Endothelial cell of umbilical vein (primary cell): ENCODE results near the gene XIRP2. TPM values are rescaled to one million over a fixed set of nuclear protein-coding genes. Genes with fewer than 3 reads are reported as not detected.

Experiments
- BruUV-seq: library from RNA; stranded (reverse); fragments of 400-500 nt; replicated peaks from 2 replicates; lab custom pipeline; 2021; lab: Mats Ljungman, UMichigan
- CTCF ChIA-PET: fragments of 300-600, 350-600 bp; sonication (Branson Sonifier 250); formaldehyde crosslinking; loops from one replicate; lab custom pipeline; 2021; ENCODE audit warnings: antibody characterized with exemption, inconsistent platforms; lab: Charles Lee
- POLR2A ChIA-PET: fragments of 300-600, 350-600 bp; sonication (Branson Sonifier 250); formaldehyde crosslinking; loops from one replicate; lab custom pipeline; 2021; ENCODE audit warnings: antibody characterized with exemption, inconsistent platforms; lab: Charles Lee
- DNase-seq: peaks from one replicate; pipeline ENCODE4 v3.0.0-alpha.2; 2011; ENCODE audit warnings: low read depth, low spot score
- FAIRE-seq: peaks from 2 replicates; lab custom pipeline; 2011; peaks lifted over from hg19 to GRCh38; lab: Jason Lieb, UNC
- H2AFZ ChIP-seq: 2 replicates; pipeline ENCODE4 v1.6.0; 2012; ENCODE audit warnings: low read depth, low read length, control low read depth, inconsistent platforms
- H3K27ac ChIP-seq: 2 replicates; pipeline ENCODE4 v1.5.1; 2011; ENCODE audit warnings: low read depth, mild to moderate bottlenecking, control low read depth, low read length, moderate library complexity; ENCODE audit not compliant: insufficient read depth
- H3K27me3 ChIP-seq, 2 experiments: 2 replicates each; pipeline versions ENCODE4 v1.6.0 to v1.6.1; 2011; ENCODE audit warnings: low read length in 2 of 2, mixed read lengths in 1 of 2; ENCODE audit not compliant: control insufficient read depth in 2 of 2, insufficient read depth in 2 of 2
- H3K36me3 ChIP-seq, 2 experiments: 2 replicates in 1 of 2; 3 replicates in 1 of 2; pipeline ENCODE4 v1.5.1; 2011; ENCODE audit warnings: low read length in 2 of 2, mild to moderate bottlenecking in 1 of 2, moderate library complexity in 1 of 2; ENCODE audit not compliant: control insufficient read depth in 2 of 2, insufficient read depth in 2 of 2; ENCODE audit errors: extremely low read depth in 1 of 2
- H3K4me1 ChIP-seq: 3 replicates; pipeline ENCODE4 v1.5.1; 2011; ENCODE audit warnings: mild to moderate bottlenecking, low read length; ENCODE audit not compliant: control insufficient read depth, insufficient read depth; ENCODE audit errors: extremely low read depth
- H3K4me2 ChIP-seq: 2 replicates; pipeline ENCODE4 v1.6.1; 2011; ENCODE audit warnings: low read length, control low read depth, mixed read lengths; ENCODE audit not compliant: insufficient read depth
- H3K4me3 ChIP-seq, 3 experiments: fragments of 200-600 bp in 1 of 3; sonication (generic), shearing (Covaris generic) in 1 of 3; replicated peaks in 1 of 3; 2 replicates each; pipeline ENCODE4 v1.5.1; 2011 to 2016; ENCODE audit warnings: control low read depth in 3 of 3, low read length in 3 of 3, mild to moderate bottlenecking in 2 of 3, inconsistent platforms in 1 of 3, low read depth in 1 of 3, moderate library complexity in 1 of 3; ENCODE audit not compliant: insufficient read depth in 1 of 3
- H3K79me2 ChIP-seq: 2 replicates; pipeline ENCODE4 v1.6.0; 2012; ENCODE audit warnings: low read length, inconsistent platforms; ENCODE audit not compliant: control insufficient read depth, insufficient read depth
- H3K9ac ChIP-seq: replicated peaks from 2 replicates; pipeline ENCODE3; 2011; ENCODE audit warnings: low read length, control low read depth; ENCODE audit not compliant: insufficient read depth; ENCODE audit errors: extremely low read depth
- H3K9me1 ChIP-seq: replicated peaks from 3 replicates; pipeline ENCODE4 v1.6.0; 2011; ENCODE audit warnings: mild to moderate bottlenecking, low read length; ENCODE audit not compliant: control insufficient read depth, insufficient read depth; ENCODE audit errors: extremely low read depth
- H3K9me3 ChIP-seq: replicated peaks from 2 replicates; pipeline ENCODE4 v1.5.1; 2012; ENCODE audit warnings: low read length, inconsistent platforms; ENCODE audit not compliant: control insufficient read depth, insufficient read depth
- H4K20me1 ChIP-seq: replicated peaks from 2 replicates; pipeline ENCODE3; 2011; ENCODE audit warnings: mild to moderate bottlenecking, low read length; ENCODE audit not compliant: control insufficient read depth, insufficient read depth; ENCODE audit errors: extremely low read depth
- GATA2 ChIP-seq: IDR thresholded peaks from 2 replicates; pipeline ENCODE4 v1.7.0; 2011; ENCODE audit warnings: low read depth, mild to moderate bottlenecking, moderate library complexity, mixed read lengths, low read length; ENCODE audit not compliant: insufficient read length, insufficient read depth
- MYC ChIP-seq: IDR thresholded peaks from one replicate; pipeline ENCODE4 v1.6.1; 2011; ENCODE audit warnings: mild to moderate bottlenecking, low read depth, low read length
- dilution Hi-C: fragments of 300-500 bp; cut with MboI; formaldehyde crosslinking; loops from one replicate; pipeline ENCODE4 v1.15.0; 2019; ENCODE audit warnings: low sequenced_read_pairs; ENCODE audit not compliant: extremely low pct_ligation_motif_present
- intact Hi-C: fragments of 100-400 bp; cut with micrococcal nuclease; formaldehyde crosslinking; loops from one replicate; pipeline ENCODE4 v1.10.0; 2022
- polyA plus RNA-seq, 4 experiments: library from polyadenylated mRNA; depleted of rRNA in 3 of 4; stranded (reverse) in 3 of 4; unstranded in 1 of 4; fragments of >200 nt; gene quantifications; 2 replicates each; pipeline versions ENCODE4 v1.2.1 to v1.2.3, GENCODE V29; 2011 to 2012; ENCODE audit warnings: missing spikeins in 1 of 4
- total RNA-seq: library from RNA; stranded (reverse); gene quantifications from 2 replicates; pipeline ENCODE4 v1.2.3, GENCODE V29; 2021
- TF ChIP-seq, protein P1 (sequence below), 2 donors: IDR thresholded peaks; 1 replicate in 1 of 2; 2 replicates in 1 of 2; pipeline ENCODE4 v1.5.1; 2011; ENCODE audit warnings: low read length in 2 of 2, mild to moderate bottlenecking in 2 of 2, moderate library complexity in 2 of 2, control low read depth in 1 of 2, inconsistent platforms in 1 of 2, low read depth in 1 of 2; ENCODE audit not compliant: insufficient read depth in 1 of 2; ENCODE audit errors: extremely low read depth in 1 of 2
- TF ChIP-seq, protein P2 (sequence below): IDR thresholded peaks from 2 replicates; pipeline ENCODE4 v1.6.1; 2011; ENCODE audit not compliant: insufficient read depth, insufficient read length

Gene XIRP2
- total and polyA plus RNA-seq, 2 donors (not counting 3 experiments of a cell fraction or from before 2014, with no cell fraction given), result 0.08 to 0.66 TPM

DNA sequence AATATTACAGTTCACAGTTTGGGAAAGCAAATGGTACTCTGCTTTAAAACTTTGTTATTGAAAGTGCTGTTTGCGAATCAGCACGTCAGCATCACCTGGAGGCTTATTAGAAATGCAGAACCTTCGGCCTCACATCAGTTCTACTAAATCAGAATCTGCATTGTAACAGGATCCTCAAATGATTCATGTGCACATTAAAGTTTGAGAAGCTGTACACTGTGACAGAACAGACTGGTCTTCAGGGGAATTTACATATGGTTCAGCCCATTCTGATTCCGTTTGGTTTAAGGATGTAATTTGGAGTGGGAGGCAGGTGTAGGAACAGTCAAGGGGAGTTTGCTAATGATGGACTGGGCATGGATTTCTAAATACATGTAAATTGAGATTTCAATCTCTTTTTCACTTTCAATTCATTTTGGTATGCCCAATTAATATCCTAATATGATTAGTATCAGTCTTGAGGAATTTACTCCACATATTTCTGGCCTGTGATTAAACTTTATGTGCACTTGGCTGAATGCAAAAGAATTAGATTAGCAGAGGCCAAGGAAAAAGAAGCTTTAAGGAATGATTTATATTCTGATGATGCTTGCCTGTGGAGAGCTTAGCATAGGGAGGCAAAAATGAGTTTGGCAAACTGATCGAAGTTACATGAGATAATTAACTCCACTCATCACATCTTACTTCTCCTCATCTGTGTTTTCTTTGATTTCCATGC, 248.8 kb downstream of the XIRP2 start:
- peak overlapping the region; percentile 39 for H2AFZ ChIP-seq
- H3K4me3 ChIP-seq, result no peak overlapping the region
- H4K20me1 ChIP-seq, result no peaks in the 10 kb centered on the region
- FAIRE-seq (no peak), DNase-seq (no peak)
- no peak overlapping the region for H3K9ac ChIP-seq
- H3K27me3 ChIP-seq, result no peaks in the 10 kb centered on the region
- no peak overlapping the region for H3K4me2 ChIP-seq
- H3K27ac ChIP-seq, result no peak overlapping the region
- no TSS peak for BruUV-seq
- peaks cover 18% of the 10 kb centered on the region for H3K4me1 ChIP-seq
- H3K79me2 ChIP-seq, result no peaks in the 10 kb centered on the region
- intact Hi-C loops (loop anchor here (5.0 kb wide), 1 partner anchor 980 kb away; no protein-coding TSS in a partner anchor), dilution Hi-C loops (no loop called here)
- no peaks in the 10 kb centered on the region for H3K9me1 ChIP-seq
- no peaks in the 10 kb centered on the region for H3K36me3 ChIP-seq
- no peaks in the 10 kb centered on the region for H3K9me3 ChIP-seq
- ChIA-PET POLR2A (no interaction called here), CTCF (no interaction called here)
- TF ChIP-seq, protein P1, sequence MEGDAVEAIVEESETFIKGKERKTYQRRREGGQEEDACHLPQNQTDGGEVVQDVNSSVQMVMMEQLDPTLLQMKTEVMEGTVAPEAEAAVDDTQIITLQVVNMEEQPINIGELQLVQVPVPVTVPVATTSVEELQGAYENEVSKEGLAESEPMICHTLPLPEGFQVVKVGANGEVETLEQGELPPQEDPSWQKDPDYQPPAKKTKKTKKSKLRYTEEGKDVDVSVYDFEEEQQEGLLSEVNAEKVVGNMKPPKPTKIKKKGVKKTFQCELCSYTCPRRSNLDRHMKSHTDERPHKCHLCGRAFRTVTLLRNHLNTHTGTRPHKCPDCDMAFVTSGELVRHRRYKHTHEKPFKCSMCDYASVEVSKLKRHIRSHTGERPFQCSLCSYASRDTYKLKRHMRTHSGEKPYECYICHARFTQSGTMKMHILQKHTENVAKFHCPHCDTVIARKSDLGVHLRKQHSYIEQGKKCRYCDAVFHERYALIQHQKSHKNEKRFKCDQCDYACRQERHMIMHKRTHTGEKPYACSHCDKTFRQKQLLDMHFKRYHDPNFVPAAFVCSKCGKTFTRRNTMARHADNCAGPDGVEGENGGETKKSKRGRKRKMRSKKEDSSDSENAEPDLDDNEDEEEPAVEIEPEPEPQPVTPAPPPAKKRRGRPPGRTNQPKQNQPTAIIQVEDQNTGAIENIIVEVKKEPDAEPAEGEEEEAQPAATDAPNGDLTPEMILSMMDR (IDR thresholded peaks at IDR 0.05; ENCODE audit: extremely low read depth in 1 of 2, insufficient read depth in 1 of 2, low read depth in 1 of 2, low read length in 2 of 2), result no peak
- TF ChIP-seq GATA2, result no peak
- TF ChIP-seq MYC, result no peak
- TF ChIP-seq, protein P2, sequence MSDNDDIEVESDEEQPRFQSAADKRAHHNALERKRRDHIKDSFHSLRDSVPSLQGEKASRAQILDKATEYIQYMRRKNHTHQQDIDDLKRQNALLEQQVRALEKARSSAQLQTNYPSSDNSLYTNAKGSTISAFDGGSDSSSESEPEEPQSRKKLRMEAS, result no peak
